PFSK-1 (cell line): ENCODE data around the gene CFAP74.

ENCODE experiments used
- FOXP2 ChIP-seq: optimal IDR thresholded peaks from 2 replicates; pipeline ENCODE3; 2011; ENCODE audit warnings: borderline replicate concordance, control low read depth, inconsistent platforms; ENCODE audit not compliant: insufficient read depth; ENCODE audit errors: extremely low read length, extremely low read depth
- POLR2AphosphoS5 ChIP-seq: IDR thresholded peaks from 2 replicates; pipeline ENCODE4 v1.6.1; 2012; ENCODE audit warnings: low read depth, mild to moderate bottlenecking, control low read depth, low read length, moderate library complexity
- SIN3A ChIP-seq: IDR thresholded peaks from 2 replicates; pipeline ENCODE4 v1.6.1; 2012; ENCODE audit warnings: mild to moderate bottlenecking, low read length, moderate library complexity, borderline replicate concordance; ENCODE audit not compliant: insufficient read depth
- TAF1 ChIP-seq: IDR thresholded peaks from 2 replicates; pipeline ENCODE4 v1.6.1; 2012; ENCODE audit warnings: low read length, control low read depth, borderline replicate concordance; ENCODE audit not compliant: insufficient read depth
- TF ChIP-seq, protein P1 (sequence below), 2 experiments: IDR thresholded peaks; 2 replicates each; pipeline versions ENCODE4 v1.6.1 to v1.8.0; 2011 to 2012; ENCODE audit warnings: low read depth in 2 of 2, low read length in 2 of 2, control low read depth in 1 of 2, inconsistent platforms in 1 of 2, mild to moderate bottlenecking in 1 of 2, moderate library complexity in 1 of 2; ENCODE audit not compliant: insufficient read depth in 1 of 2

DNA sequence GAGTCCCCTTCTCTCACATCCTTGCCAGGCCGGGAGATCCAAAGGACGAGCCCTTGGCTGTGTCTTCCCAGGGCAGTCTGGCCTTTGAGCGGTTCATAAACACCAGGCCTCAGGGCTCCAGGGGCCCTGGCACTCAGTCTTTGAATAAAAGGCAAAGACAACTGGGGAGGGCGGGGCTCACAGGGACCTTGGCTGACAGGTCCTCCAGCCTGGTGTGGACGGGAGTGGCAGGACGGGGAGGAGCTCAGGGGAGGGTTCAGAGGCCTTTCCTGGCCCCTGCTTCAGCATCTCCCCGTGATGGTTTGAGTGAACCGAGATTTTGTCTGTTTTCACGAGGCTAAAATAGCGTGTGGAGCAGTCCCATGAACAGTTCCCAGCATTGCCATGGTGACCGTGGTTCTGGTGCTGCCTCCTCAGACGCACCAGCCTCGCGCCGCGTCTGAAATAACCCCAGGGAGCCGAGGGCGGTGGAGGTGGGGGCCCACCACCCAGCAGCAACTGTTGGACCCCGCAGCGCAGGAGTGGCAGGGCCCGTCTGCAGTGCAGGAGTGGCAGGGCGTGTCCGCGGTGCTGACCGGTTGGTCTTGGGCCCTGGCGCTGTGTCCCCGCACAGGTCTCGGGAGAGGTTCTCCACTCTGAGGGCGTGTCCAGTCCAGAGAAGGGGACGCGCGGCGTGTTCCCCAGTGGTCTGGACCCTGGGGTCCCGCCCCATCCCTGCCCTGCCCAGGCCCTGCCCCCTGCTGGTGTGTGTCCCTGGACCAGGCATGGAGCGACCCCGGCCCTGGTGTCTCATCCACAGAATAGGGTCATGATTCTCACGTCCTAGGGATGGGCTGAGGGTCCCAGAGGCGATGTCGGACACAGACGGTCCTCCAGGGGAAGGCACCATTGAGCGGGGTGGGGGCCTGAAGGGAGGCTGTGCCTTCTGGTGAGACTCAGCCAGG, 39.5 kb upstream of the CFAP74 start:
- TF ChIP-seq POLR2AphosphoS5 (no peak), SIN3A (no peak), TAF1 (no peak), FOXP2 (no peak)
- TF ChIP-seq, protein P1, sequence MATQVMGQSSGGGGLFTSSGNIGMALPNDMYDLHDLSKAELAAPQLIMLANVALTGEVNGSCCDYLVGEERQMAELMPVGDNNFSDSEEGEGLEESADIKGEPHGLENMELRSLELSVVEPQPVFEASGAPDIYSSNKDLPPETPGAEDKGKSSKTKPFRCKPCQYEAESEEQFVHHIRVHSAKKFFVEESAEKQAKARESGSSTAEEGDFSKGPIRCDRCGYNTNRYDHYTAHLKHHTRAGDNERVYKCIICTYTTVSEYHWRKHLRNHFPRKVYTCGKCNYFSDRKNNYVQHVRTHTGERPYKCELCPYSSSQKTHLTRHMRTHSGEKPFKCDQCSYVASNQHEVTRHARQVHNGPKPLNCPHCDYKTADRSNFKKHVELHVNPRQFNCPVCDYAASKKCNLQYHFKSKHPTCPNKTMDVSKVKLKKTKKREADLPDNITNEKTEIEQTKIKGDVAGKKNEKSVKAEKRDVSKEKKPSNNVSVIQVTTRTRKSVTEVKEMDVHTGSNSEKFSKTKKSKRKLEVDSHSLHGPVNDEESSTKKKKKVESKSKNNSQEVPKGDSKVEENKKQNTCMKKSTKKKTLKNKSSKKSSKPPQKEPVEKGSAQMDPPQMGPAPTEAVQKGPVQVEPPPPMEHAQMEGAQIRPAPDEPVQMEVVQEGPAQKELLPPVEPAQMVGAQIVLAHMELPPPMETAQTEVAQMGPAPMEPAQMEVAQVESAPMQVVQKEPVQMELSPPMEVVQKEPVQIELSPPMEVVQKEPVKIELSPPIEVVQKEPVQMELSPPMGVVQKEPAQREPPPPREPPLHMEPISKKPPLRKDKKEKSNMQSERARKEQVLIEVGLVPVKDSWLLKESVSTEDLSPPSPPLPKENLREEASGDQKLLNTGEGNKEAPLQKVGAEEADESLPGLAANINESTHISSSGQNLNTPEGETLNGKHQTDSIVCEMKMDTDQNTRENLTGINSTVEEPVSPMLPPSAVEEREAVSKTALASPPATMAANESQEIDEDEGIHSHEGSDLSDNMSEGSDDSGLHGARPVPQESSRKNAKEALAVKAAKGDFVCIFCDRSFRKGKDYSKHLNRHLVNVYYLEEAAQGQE (IDR thresholded peaks at IDR 0.05; ENCODE audit: insufficient read depth in 1 of 2, low read depth in 2 of 2, low read length in 2 of 2) = no peak
